ENCODE data around the gene OR5J2.
"Not testable (repeated sequence)": the region's sequence is repeated elsewhere in the genome, so short reads cannot be mapped to it uniquely, and the experiment has no call there.

OR5J2 gene

GRCh38 chr11:56176318-56176717 is at the start of gene OR5J2:
TSS of gene OR5J2 (plus strand) at chr11:56176618. CDS start at chr11:56176618, 0 bp downstream.
- no peak for TF ChIP-seq CTCF (IDR thresholded peaks at IDR 0.05; ENCODE audit: extremely low read depth, missing control alignments)
- no peak for DNase-seq (ENCODE audit: low spot score)

- DNase-seq (ENCODE audit: low spot score): no peak
- TF ChIP-seq CTCF (IDR thresholded peaks at IDR 0.05; ENCODE audit: extremely low read depth, missing control alignments): no peak
Measured at GRCh38 chr11:56140151-56140661, 36.2 kb upstream of the OR5J2 start, which contains the start of gene OR8J3. TSS of gene OR8J3 (minus strand) at chr11:56140201. CDS start at chr11:56137718, 2,483 bp downstream.

GRCh38 chr11:56143681-56144080 is 32.7 kb upstream of the OR5J2 start:
- not testable (repeated sequence) for DNase-seq (ENCODE audit: low spot score)

DNA sequence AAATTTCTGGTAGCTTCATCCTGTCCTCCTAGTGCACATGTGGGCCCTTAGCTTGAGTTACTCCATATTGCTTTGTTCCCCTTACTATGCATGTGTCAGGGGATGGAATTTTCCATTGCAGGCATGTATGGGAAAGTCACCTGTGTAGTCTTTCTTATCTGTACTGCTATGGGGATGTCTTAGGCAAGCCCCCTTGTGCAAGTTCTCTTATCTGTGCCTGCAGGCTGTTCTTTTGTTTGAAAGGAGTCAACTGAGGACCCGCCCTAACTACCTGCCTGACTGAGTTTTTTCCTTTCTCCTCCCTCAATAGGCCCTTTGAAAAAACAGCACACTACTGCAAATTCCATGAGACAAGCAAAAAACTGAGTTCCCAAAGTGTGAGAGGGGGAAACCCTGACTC is 25.0 kb upstream of the OR5J2 start:
- no peak for TF ChIP-seq CTCF (IDR thresholded peaks at IDR 0.05; ENCODE audit: extremely low read depth, missing control alignments)
- DNase-seq (ENCODE audit: low spot score): no peak

GRCh38 chr11:56152333-56152732 is 24.1 kb upstream of the OR5J2 start:
- no peak for TF ChIP-seq CTCF (IDR thresholded peaks at IDR 0.05; ENCODE audit: extremely low read depth, missing control alignments)
- no peak for DNase-seq (ENCODE audit: low spot score)

GRCh38 chr11:56160217-56160616 is 16.2 kb upstream of the OR5J2 start, which contains the start of gene OR8K5:
TSS of gene OR8K5 (minus strand) at chr11:56160317. CDS start at chr11:56160317, 0 bp downstream.
- DNase-seq (ENCODE audit: low spot score): no peak
- TF ChIP-seq CTCF (IDR thresholded peaks at IDR 0.05; ENCODE audit: extremely low read depth, missing control alignments): no peak

GRCh38 chr11:56163804-56164203 is 12.6 kb upstream of the OR5J2 start:
- no peak for DNase-seq (ENCODE audit: low spot score)

More at GRCh38 chr11:56163804-56164203, 12.6 kb upstream of the OR5J2 start:
- TF ChIP-seq CTCF (IDR thresholded peaks at IDR 0.05; ENCODE audit: extremely low read depth, missing control alignments): no peak

Measured in GM20000 (cell line).